Measurements from ENCODE around the gene EP400.

The EP400 gene

GRCh38 chr12:131949431-131950181, at the start of gene EP400:
Gene EP400, plus strand, starts transcription at chr12:131949942. Its CDS starts 10,678 bp downstream, at chr12:131960620.
- peak; percentile 95 for DNase-seq

GRCh38 chr12:131900397-131900796, 49.3 kb upstream of the EP400 start:
- no peak for DNase-seq

- DNase-seq: no peak
Measured at GRCh38 chr12:131901431-131902331, 48.1 kb upstream of the EP400 start.

GRCh38 chr12:131902332-131903241, 47.2 kb upstream of the EP400 start:
- DNase-seq: no peak

- no peak for DNase-seq
Measured at GRCh38 chr12:131903270-131904255, 46.2 kb upstream of the EP400 start.

- DNase-seq: no peak
Measured at GRCh38 chr12:131904346-131904745, 45.4 kb upstream of the EP400 start.

GRCh38 chr12:131905081-131905629, 44.6 kb upstream of the EP400 start:
- DNase-seq: no peak

- DNase-seq: no peak
Measured at GRCh38 chr12:131905630-131906091, 44.1 kb upstream of the EP400 start.

- no peak for DNase-seq
Measured at GRCh38 chr12:131907379-131908091, 42.2 kb upstream of the EP400 start.

- DNase-seq: no peak
Measured at GRCh38 chr12:131908092-131909080, 41.4 kb upstream of the EP400 start.

- DNase-seq: no peak
Measured at GRCh38 chr12:131909081-131909751, 40.5 kb upstream of the EP400 start.

- DNase-seq: no peak
Measured at GRCh38 chr12:131909752-131910219, 40.0 kb upstream of the EP400 start.

- DNase-seq: no peak
Measured at GRCh38 chr12:131910302-131911027, 39.3 kb upstream of the EP400 start.

GRCh38 chr12:131911028-131911650, 38.6 kb upstream of the EP400 start:
- no peak for DNase-seq

- DNase-seq: no peak
Measured at GRCh38 chr12:131911851-131912477, 37.8 kb upstream of the EP400 start.

GRCh38 chr12:131912518-131913274, 37.0 kb upstream of the EP400 start:
- no peak for DNase-seq
